ENCODE results near the gene HIPK2.

Gene HIPK2

GRCh38 chr7:139582130-139582650 lies 195.6 kb downstream of the HIPK2 start:
- DNase-seq = no peak

- DNase-seq = no peak
Observed at GRCh38 chr7:139580435-139580834, 197.4 kb downstream of the HIPK2 start.

- DNase-seq = no peak
Observed at GRCh38 chr7:139576179-139576973, 201.4 kb downstream of the HIPK2 start.

GRCh38 chr7:139575338-139575680 lies 202.5 kb downstream of the HIPK2 start:
- no peak for DNase-seq

- no peak for DNase-seq
Observed at GRCh38 chr7:139574618-139575337, 203.0 kb downstream of the HIPK2 start.

GRCh38 chr7:139573871-139574270 lies 203.9 kb downstream of the HIPK2 start:
- no peak for DNase-seq

- no peak for DNase-seq
Observed at GRCh38 chr7:139572704-139573385, 205.0 kb downstream of the HIPK2 start.

- DNase-seq = no peak
Observed at GRCh38 chr7:139572071-139572470, 205.7 kb downstream of the HIPK2 start.

- no peak for DNase-seq
Observed at GRCh38 chr7:139571651-139572050, 206.1 kb downstream of the HIPK2 start.

GRCh38 chr7:139571190-139571589 lies 206.6 kb downstream of the HIPK2 start:
- no peak for DNase-seq

- no peak for DNase-seq
Observed at GRCh38 chr7:139570626-139571025, 207.2 kb downstream of the HIPK2 start.

GRCh38 chr7:139570119-139570518 lies 207.7 kb downstream of the HIPK2 start:
- DNase-seq = no peak

GRCh38 chr7:139568813-139569490 lies 208.8 kb downstream of the HIPK2 start:
- DNase-seq = no peak

- no peak for DNase-seq
Observed at GRCh38 chr7:139568346-139568675, 209.5 kb downstream of the HIPK2 start.

GRCh38 chr7:139567647-139568345 lies 210.0 kb downstream of the HIPK2 start:
- no peak for DNase-seq

- DNase-seq = no peak
Observed at GRCh38 chr7:139566736-139567646, 210.8 kb downstream of the HIPK2 start.

- no peak for DNase-seq
Observed at GRCh38 chr7:139566075-139566474, 211.7 kb downstream of the HIPK2 start.

GRCh38 chr7:139563856-139564255 lies 213.9 kb downstream of the HIPK2 start:
- DNase-seq = no peak

GRCh38 chr7:139562961-139563565 lies 214.7 kb downstream of the HIPK2 start:
- no peak for DNase-seq

GRCh38 chr7:139562491-139562890 lies 215.3 kb downstream of the HIPK2 start:
- no peak for DNase-seq

- no peak for DNase-seq
Observed at GRCh38 chr7:139560678-139561077, 217.1 kb downstream of the HIPK2 start.

All from activated T-cell treated with anti-CD3 and anti-CD28 coated beads, Interleukin-2, amount 50 U/mL, for 1 hour (primary cell).